ENCODE results near the gene MYADM.
"Not testable (repeated sequence)": the region's sequence is repeated elsewhere in the genome, so short reads cannot be mapped to it uniquely, and the experiment has no call there.

MYADM gene, protein sequence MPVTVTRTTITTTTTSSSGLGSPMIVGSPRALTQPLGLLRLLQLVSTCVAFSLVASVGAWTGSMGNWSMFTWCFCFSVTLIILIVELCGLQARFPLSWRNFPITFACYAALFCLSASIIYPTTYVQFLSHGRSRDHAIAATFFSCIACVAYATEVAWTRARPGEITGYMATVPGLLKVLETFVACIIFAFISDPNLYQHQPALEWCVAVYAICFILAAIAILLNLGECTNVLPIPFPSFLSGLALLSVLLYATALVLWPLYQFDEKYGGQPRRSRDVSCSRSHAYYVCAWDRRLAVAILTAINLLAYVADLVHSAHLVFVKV

DNA sequence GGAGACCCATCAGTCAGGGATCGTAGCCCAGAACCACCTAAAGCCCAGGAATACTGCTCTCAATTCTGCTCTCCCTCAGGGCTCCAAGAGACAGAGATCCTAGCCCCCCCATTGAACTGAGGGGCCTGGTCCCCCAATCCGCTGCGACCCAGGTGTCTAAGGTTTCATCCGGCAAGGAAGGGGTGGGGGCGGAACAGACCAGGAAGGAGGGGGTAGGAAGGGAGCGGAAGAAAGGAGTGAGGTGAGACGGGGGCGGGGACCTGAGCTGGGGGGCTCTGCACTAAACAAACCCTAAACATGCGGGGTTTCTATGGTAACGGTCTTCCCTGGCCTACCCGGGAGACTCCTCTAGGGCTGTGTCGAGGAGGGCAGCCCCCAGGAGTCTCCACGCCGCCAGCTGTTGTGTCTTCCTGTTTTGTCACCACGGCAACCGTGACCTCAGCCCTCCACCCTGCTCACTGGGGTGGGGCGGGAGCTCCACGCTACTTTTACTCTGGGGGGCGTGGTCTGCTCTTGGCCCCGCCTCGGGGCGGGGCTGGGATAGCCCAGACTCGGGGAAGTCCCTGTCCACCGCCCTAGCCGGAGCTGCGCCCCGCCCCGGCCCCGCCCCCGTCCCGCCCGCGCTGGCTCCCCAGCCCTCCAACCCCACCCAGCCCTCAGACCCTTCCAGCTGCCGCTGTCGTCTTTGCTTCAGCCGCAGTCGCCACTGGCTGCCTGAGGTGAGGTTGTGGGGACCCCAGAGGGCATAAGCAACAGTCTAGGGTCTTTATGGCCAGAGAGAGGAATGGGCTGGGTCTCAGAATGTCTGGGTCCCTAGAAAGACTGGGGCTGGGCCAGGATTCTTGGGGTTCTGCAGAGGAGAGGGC lies at the start of gene MYADM:
Gene MYADM (plus strand): TSS at position 659 of the 866 bp plus-strand sequence. CDS start 5,647 bp downstream, outside the sequence.
- DNase-seq = peak; percentile 91 to 95

DNA sequence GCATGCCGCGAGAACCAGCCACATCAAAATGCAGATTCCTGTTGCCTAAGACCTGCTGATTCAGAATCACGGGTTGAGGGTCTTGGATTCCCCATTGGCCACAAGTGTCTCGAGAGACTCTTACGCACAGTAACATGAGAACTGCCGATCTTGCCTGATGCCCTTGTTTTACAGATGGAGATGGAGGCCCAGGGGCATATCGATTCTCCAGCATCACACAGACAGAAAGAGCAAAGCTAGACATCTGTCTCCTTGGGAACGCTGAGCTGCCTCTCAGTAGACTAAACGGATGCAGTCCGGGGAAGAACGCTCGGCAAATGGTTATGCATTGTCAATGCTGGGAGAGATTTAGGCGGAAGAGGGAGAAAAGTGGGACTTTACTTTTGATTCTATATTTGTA lies 48.9 kb upstream of the MYADM start:
- no peak for DNase-seq

DNA sequence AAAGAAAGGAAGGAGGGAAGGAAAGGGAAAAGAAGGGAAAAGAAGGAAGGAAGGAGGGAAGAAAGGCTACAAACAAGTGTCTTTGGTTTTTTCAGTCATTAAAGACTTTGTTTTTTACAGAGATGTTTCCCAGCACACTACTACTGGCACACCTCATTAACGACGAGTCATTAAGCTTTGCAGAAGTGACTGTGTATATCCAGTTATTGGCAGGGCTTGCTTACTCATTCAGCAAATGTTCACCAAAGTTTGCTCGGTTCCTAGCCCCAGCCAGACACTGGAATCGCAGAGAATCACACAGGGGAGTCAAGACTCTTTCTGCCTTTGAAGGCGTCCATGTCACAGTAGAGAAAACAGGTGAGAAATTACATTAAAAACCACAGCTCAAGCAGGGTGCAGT lies 47.8 kb upstream of the MYADM start:
- no peak for DNase-seq

DNA sequence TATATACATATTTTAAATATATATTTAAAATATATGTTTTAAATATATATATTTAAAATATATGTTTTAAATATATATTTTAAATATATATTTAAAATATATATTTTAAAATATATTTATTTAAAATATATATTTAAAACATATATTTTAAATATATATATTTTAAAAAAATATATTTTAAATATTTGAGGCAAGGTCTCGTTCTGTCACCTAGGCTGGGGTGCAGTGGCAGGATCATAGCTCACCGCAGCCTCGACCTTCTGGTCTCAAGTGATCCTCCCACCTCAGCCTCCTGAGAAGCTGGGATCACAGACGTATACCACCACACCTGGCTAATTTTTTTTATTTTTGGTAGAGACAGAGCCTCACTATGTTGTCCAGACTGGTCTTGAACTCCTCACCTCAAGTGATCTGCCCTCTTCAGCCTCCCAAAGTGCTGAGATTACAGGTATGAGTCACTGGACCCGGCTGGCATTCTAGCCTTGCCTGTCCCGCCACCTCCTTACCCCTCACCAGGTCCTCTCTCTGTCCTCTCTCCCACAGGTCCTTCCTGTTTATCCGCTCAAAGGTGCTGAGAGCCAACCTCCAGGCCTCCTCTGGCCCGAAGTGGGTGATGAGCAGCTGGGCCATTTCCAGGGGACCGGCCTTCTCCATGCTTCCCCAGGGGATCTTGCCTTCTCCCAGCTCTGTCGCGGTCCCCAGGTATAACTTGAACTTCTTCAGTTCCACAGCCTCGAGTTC lies 44.1 kb upstream of the MYADM start:
- DNase-seq = no peak

DNA sequence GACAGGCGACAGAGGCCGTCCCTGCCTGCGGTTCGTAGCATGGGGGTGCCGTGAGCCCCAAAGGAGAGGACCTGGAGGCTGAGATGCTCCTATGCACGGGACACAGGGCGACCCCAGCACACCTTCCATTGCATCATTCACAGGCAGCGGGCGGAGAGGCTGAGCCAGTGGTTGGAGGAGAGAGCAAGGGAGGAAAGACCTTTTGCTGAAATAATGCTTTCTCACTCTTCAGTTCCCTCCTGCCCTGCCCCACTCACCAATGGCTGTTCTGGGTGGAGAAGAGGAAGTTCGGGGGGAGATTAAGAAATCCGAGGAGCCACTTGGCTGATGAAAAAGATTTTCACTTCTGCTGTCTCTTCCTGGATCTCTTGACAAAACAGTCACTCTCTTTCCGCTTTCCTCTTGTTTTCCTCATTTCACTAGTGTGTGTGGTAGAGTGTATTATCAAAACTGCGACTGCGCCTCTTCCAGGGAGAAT lies 43.5 kb upstream of the MYADM start, which contains the start of gene NLRP12:
Gene NLRP12 (minus strand): TSS at position 181 of the 478 bp plus-strand sequence. CDS start 140 bp downstream, at position 41.
- DNase-seq = peak; percentile 86 to 88

DNA sequence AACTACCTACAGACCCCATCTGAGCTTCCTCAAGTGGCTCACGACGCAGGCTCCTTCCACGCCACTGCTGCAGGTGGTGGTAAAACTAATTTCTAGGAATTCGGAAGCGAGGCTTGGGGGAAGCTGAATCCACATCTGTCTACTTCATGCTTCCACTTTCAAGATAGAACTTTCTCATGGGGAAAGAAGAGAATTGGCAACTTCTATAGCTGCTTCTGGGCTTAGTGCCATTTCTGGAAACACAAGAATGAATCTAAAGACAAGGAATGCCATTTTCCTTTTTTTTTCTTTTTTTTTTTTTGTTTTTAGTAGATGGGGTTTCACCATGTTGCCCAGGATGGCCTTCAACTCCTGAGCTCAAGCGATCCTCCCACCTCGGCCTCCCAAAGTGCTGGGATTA lies 40.8 kb upstream of the MYADM start:
- no peak for DNase-seq

DNA sequence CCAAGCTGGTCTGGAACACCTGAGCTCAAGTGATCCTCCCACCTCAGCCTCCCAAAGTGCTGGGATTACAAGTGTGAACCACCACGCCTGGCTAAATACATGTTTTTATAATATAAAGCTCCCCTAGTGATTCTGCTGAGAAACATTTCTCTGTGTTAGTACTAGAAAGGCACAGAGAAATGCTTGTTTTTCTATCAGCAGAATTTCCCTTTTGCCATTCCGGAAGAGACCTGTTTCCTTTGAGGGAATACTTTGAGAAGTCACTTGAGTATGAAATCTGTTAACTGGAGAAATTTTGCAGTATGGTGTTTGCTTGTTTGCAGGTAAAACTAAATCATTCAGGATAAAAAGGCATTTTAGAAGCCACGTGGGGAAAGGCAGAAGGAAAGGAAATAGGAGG lies 39.2 kb upstream of the MYADM start:
- DNase-seq = no peak

DNA sequence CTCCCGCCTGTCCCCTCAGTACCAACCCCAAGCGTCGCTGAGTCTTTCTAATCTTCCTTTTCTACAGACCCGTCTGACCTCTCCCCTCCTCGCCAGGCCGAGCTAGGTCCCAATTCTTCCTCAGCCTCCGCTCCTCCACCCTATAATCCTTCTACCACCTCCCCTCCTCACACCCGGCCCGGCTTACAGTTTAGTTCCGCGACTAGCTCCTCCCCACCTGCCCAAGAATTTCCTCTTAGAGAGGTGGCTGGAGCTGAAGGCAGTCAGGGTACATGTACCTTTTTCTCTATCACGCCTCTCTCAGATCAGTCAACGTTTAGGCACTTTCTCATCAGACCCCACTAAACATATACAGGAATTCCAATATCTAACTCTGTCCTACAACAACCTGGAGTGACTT lies 34.8 kb upstream of the MYADM start:
- not testable (repeated sequence) for DNase-seq

DNA sequence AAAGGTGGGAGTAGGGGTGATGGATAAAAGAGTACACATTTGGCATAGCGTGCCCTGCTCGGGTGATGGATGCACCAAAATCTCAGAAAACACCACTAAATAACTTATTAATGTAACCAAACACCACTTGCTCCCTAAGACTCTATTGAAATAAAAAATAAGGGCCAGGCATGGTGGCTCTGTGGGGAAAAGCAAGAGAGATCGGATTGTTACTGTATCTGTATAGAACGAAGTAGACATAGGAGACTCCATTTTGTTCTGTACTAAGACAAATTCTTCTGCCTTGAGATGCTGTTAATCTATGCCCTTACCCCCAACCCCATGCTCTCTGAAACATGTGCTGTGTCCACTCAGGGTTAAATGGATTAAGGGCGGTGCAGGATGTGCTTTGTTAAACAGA lies 29.2 kb upstream of the MYADM start:
- not testable (repeated sequence) for DNase-seq

DNA sequence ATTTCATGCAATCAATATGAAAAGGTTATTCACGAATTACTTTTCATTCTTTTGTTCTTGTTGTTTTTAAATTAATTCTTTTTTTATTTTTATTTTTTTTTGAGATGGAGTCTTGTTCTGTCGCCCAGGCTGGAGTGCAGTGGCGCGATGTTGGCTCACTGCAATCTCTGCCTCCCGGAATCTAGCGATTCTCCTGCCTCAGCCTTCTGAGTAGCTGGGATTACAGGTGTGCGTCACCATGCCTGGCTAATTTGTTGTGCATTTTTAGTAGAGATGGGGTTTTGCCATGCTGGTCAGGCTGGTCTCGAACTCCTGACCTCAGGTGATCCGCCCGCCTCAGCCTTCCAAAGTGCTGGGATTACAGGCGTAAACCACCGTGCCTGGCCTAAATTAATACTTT lies 27.4 kb upstream of the MYADM start:
- DNase-seq = not testable (repeated sequence)

DNA sequence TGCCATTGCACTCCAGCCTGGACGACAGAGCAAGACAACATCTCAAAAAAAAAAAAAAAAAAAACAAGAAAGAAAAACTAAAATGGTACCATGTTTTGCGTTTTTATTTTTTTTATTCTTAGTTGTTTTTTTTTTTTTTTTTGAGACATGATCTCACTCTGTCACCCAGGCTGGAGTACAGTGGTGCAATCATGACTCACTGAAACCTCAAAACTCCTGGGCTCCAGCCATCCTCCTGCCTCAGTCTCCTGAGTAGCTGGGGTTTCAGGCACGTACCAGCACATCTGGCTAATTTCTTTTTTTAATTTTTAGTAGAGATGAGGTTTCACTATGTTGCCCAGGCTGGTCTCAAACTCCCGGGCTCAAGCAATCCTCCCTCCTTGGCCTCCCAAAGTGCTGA lies 26.8 kb upstream of the MYADM start:
- DNase-seq = peak; percentile 7 to 19

DNA sequence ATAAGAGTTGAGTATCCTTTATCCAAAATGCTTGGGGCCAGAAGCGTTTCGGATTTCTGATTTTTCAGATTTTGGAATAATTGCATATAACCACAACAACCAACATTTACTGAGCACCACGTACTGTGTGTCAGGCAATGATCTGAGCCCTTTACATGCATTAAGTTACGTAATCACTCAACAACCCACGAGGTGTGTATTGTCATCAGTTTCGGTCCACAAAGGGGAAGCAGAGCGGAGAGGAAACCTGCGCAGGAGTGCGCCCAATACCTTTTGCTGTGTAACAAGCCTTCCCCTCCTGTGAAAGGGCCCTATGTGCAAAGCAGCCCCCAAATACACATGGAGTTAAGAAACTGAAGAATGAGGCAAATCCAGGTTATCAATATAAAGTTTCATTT lies 22.8 kb upstream of the MYADM start:
- no peak for DNase-seq

DNA sequence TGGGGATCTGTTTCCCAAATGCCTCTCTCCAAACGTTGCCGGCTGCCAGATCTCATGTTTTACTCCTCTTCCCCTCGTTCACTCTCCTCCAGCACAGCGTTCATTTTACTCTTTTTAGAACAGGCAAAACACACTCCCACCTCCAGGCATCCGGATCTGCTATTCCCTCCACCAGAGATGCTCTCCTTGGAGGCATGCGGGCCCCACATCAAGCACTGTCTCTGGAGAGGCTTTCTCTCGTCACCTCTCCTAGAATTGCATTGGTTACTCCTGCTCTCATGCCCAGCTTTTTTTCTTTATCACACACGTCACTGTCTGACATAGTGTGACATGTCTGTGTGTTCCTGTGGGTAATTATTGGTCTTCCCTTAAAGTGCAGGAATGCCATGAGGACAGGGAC lies 20.1 kb upstream of the MYADM start:
- no peak for DNase-seq

DNA sequence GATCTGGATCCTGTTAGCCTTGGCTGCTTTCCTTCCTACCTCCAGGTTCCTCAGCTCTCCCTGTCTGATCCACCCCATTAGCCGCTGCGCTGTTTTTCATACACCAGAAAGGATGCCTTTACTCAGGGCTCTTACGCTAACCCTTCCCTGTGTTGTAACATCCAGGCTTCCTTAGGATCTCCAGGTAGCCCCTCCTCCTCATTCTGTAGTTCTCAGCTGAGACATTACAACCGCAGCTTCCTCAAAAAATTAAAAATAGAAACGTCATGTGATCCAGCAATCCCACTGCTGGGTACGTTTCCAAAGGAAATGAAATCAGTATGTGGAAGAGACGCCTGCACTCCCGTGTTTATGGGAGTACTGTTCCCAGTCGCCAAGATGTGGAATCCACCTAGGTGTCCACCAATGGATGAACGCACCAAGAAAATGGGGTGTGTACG lies 18.4 kb upstream of the MYADM start:
- DNase-seq = peak; percentile 57 to 69

DNA sequence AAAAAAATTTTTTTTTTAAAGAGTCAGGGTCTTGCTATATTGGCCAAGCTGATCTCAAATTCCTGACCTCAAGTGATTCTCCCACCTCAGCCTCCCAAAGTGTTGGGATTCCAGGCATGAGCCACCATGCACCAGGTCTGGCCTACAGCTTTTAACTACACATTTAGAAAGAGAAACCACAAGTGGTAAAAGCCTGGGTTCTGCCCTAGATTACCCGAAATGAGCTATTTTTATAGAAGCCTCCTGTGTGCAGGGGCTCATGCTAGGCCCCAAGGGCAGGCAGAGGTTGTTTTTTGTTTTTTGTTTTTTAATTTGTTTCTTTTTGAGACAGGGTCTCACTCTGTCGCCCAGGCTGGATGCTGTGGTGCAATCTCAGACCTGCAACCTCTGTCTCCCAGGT lies 14.0 kb upstream of the MYADM start:
- no peak for DNase-seq

DNA sequence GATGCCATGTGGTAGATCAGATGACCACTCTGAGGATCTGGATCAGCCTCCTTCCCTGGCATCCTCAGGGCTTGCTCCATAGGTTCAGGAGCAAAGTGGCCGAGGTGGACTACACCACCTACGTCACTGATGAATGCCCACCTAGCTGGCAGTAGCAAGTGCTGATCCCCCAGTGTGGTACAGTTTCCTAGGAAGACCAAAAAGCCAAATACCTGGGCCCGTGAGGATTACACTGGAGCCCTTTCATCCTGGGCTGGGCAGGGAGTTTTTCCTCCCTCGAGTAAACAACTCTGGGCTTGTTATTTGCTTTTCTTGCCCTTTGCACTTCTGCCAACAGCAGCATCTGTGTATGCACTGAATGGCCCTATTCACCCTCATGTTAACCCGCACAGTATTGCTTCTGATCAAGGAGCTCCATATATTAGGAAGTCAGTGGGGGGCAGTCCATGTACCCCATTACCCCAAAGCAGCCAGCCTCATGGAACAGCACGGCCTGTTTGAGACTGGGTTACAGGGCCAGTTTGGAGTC lies 3.3 kb upstream of the MYADM start:
- DNase-seq = no peak

DNA sequence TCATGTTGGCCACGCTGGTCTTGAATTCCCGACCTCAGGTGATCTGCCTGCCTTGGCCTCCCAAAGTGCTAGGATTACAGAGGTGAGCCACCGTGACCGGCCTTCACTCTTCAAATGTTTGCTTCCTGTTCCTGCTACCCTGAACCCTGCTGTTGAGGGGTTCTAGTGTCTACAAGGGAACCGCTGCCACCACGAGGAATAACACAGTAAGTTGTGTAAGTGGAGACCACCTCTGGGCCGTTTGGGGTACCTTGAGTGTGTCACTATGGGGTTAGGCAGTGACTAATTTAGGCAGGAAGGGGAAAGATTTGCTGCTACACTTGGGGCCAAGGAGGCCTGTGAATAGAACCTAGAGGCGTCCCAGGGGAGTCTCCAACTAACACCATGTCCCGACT lies 2.2 kb upstream of the MYADM start:
- no peak for DNase-seq

DNA sequence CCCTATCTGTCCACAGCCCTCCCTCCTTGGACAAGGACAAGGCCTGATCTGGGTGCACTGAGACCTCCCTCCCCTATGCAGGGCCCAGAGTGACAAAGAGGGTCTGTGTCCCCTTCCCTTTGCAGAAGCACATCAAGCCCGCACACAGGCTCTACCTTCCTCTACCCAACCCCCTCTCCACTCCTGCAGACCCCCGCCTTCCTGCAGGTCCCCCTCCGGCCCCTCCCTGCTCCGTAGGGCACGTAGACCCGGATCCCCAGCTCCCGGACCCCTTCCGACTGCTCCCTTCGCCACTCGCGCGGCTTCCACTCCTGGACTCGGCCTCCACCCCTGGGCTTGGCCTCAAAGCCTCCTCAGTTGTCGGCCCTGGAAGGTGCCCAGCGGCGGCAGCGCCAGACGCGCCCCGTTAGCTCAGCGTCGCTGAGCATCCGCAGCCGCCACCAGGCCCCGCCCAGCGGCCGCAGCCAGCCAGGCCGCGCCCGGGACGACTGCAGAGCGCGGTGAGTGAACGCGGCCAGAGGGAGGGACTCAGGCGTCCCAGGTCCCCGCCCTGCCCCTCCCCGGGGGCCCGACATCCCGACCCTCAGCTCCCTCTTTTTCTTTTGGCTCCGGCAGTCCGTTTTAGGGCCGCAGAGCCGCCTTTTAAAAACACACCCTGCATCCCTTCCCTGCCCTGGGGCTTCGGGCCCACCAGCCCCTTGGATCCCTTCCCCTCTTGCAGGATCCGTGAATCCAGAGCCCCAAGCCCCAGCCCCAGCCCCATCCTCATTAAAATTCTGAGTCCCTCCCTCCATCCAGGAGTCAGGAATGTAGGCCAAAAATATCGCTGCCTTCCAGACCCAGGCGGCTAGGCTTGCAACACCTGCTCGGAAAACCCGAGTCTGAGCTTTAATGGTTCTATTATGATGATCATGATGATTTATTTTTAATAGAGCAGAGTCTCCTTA lies 1.5 kb upstream of the MYADM start:
- DNase-seq = no peak

DNA sequence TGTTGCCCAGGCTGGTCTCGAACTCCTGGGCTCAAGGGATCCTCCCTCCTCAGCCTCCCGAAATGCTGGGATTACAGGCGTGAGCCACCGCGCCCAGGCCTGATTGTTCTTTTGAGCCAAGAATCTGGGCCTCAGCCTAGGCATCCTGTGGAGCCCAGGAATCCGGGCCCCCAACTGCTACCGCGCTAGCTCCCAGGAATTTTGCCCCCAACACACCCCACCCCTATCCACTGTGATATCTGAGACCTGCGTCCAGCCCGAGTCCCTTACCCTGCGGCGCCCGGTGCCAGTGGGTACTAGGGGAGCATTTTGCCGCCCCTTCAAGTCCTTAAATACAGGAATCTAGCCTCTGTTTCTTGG lies 838 bp upstream of the MYADM start:
- DNase-seq = no peak

DNA sequence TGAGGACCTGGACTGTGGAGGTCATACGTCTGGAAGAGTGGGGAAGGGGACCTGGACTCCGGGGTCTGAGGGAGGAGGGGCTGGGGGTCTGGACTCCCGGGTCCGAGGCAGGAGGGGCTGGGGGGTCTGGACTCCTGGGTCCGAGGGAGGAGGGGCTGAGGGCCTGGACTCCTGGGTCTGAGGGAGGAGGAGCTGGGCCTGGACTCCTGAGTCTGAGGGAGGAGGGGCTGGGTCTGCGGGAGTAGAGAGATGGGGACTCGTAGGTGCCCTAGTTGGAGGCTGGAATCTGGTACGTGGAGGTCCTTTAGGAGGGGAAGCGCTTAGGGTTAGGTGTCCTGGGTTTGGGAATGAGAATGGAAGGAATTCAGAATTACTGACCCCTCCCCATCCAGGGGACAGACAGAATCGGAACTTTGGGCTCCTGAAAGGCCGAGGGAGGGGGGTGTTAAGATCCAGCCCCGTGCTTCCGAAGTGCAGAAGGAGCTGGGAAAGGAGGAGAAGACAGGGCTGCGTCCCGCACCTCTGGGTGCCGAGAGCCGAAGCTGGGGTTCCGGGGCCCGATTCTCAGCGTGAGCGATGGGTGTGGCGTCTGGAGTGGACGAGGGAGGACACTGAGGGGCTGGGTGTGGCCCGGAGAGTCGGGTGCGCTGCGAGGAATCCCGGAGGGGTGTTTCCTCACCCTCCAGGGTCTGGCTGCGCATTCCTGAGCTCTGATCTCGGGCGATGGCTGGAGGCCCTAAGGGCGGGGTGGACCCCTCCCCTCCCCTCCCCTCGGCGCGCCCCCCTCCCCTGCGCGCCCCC lies 608 bp downstream of the MYADM start:
- no peak for DNase-seq
